GM21423 (cell line): ENCODE measurements around the gene NAT16.

Experiments used
- ATAC-seq: cut with Tn5 transposase; IDR thresholded peaks from one replicate; pipeline ENCODE4 v1.9.1; 2021; ENCODE audit warnings: mild to moderate bottlenecking, moderate library complexity; ENCODE audit not compliant: unreplicated experiment

The NAT16 gene

DNA sequence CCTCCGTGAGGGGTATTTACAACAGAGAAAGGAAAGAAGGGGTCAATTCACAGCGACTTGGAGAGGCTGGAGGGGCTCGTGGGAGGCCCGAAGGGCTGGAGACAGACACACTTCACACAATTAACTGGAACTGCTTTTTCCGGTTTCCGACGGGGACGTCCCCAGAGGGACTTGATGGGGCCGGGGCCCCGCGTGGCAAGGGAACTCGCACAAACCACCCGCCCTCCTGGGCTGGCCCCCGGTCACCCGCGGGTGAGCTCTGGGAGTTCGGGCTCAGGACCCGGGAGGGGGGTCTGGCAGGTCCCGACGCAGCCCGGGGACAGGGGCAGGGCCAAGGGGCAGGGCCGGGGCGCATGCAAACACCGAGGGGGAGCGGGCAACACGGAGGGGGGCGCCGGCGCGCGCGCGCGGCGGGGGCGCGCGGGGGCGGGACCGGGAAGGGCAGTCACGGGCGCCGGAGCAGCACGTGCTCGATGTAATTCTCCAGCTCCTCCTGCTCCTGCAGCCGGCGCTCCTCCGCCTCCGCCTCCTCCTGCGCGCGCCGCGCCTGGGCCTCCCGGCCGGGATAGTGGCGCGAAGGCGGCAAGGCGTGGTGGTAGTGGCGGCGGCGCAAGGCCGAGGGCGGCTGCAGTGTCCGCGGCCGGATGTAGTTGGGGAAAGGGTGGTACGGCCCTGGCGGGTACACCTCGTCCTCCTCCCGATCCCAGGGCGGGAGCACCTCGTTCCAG, 17.4 kb downstream of the NAT16 start:
- ATAC-seq: no peak

- ATAC-seq: no peak
Observed at GRCh38 chr7:101161692-101162471, 18.2 kb downstream of the NAT16 start.

DNA sequence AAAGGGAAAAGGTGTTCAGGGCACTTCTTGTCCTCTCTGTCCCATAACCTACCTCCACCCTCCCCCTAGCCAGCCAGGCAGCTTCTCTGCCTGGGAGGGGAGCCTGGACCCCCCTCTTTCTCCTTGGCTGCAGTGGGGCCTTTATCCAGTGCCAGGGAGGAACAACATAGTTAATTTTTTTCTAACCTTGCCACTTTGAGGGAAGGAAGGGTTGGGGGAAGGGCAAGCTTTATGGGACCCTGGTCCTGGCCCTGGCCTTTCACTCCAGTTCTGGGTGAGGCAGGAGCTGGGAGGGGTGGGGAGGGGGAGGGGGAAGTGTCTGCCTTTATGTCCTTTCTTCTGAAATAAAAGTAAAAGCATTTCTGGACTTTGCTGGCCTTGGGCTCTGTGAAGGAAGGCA, 19.2 kb downstream of the NAT16 start:
- ATAC-seq: no peak

- ATAC-seq: no peak
Observed at GRCh38 chr7:101159696-101160674, 20.1 kb downstream of the NAT16 start.

DNA sequence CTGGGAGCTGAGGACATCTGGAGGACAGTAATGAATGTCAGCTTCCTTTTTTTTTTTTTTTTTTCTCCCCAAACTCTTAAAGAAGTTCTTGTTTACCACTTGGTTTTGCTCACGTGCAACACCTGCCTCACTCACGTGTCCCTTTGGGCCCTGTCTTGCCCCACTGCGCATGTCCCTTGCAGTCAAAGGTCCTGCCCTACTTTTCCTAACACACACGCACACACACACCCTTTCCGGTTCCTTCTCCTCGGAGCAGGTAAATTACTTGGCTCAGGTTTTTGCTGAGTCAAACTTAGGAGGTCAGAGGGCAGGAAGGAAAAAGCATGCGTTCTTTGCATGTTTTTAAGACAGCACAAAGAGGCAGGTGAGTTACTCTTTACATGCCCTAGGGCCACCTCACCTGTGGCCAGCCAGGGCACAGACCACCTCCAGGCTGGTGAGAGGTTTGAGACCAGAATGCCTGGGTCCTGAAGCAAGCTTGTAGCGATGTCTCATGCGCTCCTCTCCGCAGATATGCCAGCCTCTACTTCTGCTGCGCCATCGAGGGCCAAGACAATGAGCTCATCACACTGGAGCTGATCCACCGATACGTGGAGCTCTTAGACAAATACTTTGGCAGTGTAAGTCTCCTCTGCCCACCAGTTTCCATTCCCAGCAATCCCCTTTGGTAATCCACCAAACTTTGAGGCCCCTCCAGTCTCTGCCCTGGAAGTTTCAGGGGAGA, 23.1 kb downstream of the NAT16 start:
- no peak for ATAC-seq

DNA sequence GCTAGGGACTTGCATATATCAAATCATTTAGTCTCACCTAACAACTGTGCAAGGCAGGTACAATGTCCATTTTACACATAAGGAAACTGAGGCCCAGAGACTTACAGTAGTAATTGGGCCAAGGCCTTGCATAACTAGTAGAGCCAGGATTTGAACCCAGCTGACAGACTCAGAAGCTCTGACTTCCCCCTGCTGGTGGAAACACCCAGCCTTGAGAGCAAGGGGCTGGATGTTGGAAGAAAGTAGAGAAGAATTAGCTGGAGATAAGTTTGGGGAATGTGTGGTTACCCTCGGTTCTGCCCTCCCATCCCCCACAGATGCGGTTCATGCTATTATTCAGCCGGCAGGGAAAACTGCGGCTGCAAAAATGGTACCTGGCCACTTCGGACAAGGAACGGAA, 23.8 kb downstream of the NAT16 start:
- ATAC-seq: no peak

- ATAC-seq: no peak
Observed at GRCh38 chr7:101155303-101155702, 24.8 kb downstream of the NAT16 start.

DNA sequence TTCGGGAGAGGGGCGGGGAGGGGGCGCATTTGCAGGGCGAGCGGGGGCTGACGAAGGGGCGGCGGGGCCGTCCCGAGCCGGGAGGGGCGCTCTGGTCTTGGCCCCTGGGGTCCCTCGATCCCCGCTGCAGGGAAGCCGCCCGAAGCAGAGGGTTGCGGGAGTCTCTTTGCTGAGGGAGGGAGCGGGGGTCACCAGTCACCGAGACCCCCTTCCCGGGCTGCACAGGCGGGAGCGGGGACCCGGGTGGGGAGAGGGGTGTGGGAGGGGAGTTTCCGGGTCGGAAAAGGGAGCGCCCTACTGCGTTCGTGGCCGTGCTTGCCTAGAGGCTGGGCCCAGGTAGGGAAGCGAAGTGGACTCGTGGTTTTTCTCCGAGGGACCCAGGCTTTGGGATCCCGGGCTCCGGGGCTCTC, 25.4 kb downstream of the NAT16 start:
- ATAC-seq: peak; percentile 26

- ATAC-seq: peak; percentile 70
Observed at GRCh38 chr7:101153969-101154692, 26.0 kb downstream of the NAT16 start, which contains the start of gene AP1S1. Gene AP1S1 (plus strand): TSS chr7:101154476. CDS start chr7:101154515, 39 bp downstream.

DNA sequence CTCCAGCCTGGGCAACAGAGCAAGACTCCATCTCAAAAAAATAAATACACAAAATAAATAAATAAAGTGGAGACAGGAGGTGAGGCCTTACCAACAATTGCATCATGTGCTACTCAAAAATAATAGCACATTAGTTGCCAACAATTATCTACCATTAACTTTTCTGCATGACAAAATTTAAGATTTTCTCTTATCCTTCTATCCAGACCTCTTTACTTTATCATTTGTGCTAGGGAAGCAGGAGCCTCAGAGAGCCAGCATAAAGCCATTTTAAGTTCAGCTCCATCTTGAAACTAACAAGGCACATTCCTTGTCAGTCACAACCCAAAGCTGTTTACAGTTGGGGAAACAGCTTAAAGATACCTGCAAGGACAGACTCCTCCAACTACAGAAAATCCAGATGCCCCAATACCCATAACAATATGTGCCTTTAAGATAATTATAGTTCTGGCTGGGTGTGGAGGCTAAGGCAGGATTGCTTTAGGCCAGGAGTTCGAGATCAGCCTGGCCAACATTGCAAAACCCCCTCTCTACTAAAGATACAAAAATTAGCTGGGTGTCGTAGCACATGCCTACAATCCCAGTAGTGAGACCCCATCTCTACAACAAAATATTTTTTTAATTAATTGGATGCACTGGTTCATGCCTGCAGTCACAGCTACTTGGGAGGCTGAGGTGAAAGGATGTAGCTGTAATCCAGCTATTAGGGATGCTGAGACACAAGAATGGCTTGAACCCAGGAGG, 28.0 kb downstream of the NAT16 start:
- no peak for ATAC-seq

DNA sequence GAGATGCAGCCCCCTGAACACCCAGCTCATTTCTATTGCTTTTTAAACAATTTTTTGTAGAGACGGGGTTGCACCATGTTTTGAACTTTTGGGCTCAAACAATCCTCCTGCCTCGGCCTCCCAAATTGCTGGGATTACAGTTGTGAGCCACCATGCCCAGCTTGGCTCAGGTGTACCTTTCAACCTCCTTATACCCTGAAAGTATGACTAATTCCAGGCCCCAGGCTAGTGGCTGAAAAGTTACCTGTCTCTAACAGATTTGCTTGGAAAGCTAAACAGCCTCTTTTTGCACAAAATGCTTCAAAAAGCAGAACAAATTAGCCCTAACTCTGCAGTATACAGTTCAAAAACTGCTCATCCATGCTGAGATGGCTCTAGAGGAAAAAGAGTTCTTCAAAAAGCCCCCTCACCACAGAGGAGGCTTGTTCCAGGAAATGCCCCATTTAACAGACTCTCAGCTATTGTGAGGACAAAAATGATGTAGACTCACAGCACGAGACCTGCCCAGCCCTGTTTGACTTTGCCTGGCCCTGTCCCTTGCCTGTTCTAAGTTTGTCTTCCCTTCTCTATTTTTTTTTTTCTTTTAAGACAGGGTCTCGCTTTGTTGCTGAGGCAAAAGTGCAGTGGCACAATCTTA, 39.2 kb downstream of the NAT16 start:
- no peak for ATAC-seq

DNA sequence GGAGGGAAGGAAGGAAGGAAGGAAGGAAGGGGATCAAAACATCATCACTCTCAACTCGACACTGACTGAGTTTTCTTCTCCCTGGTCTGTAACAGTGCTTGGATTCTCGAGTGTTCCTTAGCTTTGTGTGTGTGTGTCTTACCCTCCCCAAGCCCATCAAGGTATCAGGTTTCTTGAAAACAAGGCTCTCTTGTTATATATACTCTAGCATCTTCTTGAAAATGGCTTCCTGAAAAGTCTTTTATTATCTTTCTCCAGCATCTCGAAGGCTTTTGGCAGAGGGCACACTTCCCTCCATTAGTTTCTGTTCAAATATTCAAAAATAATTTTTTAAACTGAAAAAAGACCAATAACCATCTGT, 39.8 kb downstream of the NAT16 start:
- ATAC-seq: no peak

DNA sequence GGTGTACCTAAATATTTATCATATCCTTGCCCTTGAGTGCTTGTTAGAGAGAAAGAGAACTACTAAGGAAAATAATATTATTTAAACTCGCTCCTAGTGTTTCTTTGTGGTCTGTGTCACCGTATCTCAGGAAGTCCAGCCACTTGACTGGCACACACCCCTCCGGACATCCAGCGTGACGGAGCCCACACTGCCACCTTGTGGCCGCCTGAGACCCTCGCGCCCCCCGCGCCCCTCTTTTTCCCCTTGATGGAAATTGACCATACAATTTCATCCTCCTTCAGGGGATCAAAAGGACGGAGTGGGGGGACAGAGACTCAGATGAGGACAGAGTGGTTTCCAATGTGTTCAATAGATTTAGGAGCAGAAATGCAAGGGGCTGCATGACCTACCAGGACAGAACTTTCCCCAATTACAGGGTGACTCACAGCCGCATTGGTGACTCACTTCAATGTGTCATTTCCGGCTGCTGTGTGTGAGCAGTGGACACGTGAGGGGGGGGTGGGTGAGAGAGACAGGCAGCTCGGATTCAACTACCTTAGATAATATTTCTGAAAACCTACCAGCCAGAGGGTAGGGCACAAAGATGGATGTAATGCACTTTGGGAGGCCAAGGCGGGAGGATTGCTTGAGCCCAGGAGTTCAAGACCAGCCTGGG, 41.8 kb downstream of the NAT16 start:
- ATAC-seq: peak; percentile 86

DNA sequence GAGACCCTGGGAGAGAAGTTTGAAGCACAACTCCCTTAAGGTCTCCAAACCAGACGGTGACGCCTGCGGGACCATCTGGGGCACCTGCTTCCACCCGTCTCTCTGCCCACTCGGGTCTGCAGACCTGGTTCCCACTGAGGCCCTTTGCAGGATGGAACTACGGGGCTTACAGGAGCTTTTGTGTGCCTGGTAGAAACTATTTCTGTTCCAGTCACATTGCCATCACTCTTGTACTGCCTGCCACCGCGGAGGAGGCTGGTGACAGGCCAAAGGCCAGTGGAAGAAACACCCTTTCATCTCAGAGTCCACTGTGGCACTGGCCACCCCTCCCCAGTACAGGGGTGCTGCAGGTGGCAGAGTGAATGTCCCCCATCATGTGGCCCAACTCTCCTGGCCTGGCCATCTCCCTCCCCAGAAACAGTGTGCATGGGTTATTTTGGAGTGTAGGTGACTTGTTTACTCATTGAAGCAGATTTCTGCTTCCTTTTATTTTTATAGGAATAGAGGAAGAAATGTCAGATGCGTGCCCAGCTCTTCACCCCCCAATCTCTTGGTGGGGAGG, 42.4 kb downstream of the NAT16 start:
- ATAC-seq: no peak

DNA sequence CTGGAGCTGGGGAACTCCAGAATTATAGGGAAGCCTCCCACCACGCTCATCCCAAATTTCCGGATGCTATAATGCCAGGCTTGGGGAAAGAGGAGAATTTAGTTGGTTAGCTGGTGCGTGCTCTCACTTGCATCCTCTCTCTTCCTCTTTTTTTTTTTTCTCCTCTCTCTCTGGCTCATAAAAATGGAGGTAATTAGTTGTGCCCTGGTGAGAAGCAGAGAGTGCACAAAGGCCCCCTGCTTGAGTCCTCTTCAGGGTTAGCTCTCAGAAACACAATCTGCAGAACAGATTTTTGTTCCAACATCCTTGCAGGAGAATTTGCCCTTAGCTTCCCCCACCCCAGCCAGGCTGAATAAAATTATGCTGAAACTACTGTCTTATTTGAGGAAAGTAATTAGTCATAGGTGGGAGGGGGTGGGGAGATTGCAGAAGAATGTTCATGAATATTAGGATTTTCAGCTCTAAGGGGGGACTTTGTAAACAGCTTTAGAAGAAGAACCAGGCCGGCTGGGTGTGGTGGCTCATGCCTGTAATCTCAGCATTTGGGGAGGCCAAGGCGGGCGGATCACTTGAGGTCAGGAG, 45.6 kb downstream of the NAT16 start:
- no peak for ATAC-seq

GRCh38 chr7:101133621-101134398, 46.3 kb downstream of the NAT16 start:
- ATAC-seq: no peak
